ENCODE results near the gene ZNF488. TPM values are rescaled to one million over a fixed set of nuclear protein-coding genes. Genes with fewer than 3 reads are reported as not detected.

Gene ZNF488
- total RNA-seq, 4 donors from 2014 or later: 0.24 to 0.56 (median 0.40) TPM; not detected in 1

GRCh38 chr10:47318706-47319105, 65.4 kb downstream of the ZNF488 start:
- intact Hi-C loops (cut with DNase I): no loop called here
- no peaks in the 10 kb centered on the region for H3K27me3 ChIP-seq
- no peaks in the 10 kb centered on the region for H3K9me3 ChIP-seq
- H3K4me1 ChIP-seq: no peaks in the 10 kb centered on the region
- no peak for TF ChIP-seq POLR2A (IDR thresholded peaks at IDR 0.05)
- TF ChIP-seq CTCF (IDR thresholded peaks at IDR 0.05): no peak
- DNase-seq: no peak
- 87 to 90% methylated on average over 9 of the region's 9 CpGs for WGBS, 2 donors
- no peak overlapping the region for H3K4me3 ChIP-seq (replicated peaks in 1 of 3)
- H3K27ac ChIP-seq: no peak overlapping the region
- no peaks in the 10 kb centered on the region for H3K36me3 ChIP-seq

GRCh38 chr10:47317251-47317650, 66.8 kb downstream of the ZNF488 start:
- TF ChIP-seq POLR2A (IDR thresholded peaks at IDR 0.05) (no peak), CTCF (IDR thresholded peaks at IDR 0.05) (no peak)
- WGBS, 2 donors: 67 to 85% methylated on average over 4 of the region's 4 CpGs
- Histone ChIP-seq H3K27ac (no peak overlapping the region), H3K9me3 (no peaks in the 10 kb centered on the region), H3K27me3 (no peaks in the 10 kb centered on the region), H3K4me1 (no peaks in the 10 kb centered on the region), H3K36me3 (no peaks in the 10 kb centered on the region), H3K4me3 (replicated peaks in 1 of 3) (no peak overlapping the region)
- intact Hi-C loops (cut with DNase I): no loop called here
- no peak for DNase-seq

- no peak for TF ChIP-seq CTCF (IDR thresholded peaks at IDR 0.05)
- TF ChIP-seq POLR2A (IDR thresholded peaks at IDR 0.05): no peak
- H3K9me3 ChIP-seq: no peaks in the 10 kb centered on the region
- no peak for DNase-seq
- H3K27ac ChIP-seq: no peak overlapping the region
- H3K4me3 ChIP-seq (replicated peaks in 1 of 3): no peak overlapping the region
- H3K36me3 ChIP-seq: no peaks in the 10 kb centered on the region
- H3K27me3 ChIP-seq: no peaks in the 10 kb centered on the region
- intact Hi-C loops (cut with DNase I): no loop called here
- peaks cover 0 to 7% of the 10 kb centered on the region in 2 donors for H3K4me1 ChIP-seq
- 76 to 80% methylated on average over 5 of the region's 5 CpGs for WGBS, 2 donors
Measured at GRCh38 chr10:47316131-47316530, 68.0 kb downstream of the ZNF488 start.

Other genes starting within 250 kb of the ZNF488 start
- gene GDF10, start 84.1 kb downstream of the ZNF488 start, total RNA-seq: 1 to 10 TPM; 3.6 to 9.6 (median 7.3) TPM
- not detected for gene GDF2, start 61.8 kb downstream of the ZNF488 start, total RNA-seq
- not detected for gene RBP3, start 35.9 kb downstream of the ZNF488 start, total RNA-seq
- under 1 TPM in 1 of 4 donors, not detected in 3; 0.40 TPM for gene ANXA8, start 99.8 kb upstream of the ZNF488 start, total RNA-seq
- gene FAM25G, start 107.4 kb upstream of the ZNF488 start, total RNA-seq: not detected
- gene AGAP9, start 139.3 kb upstream of the ZNF488 start, total RNA-seq: 10 to 100 TPM in 2 of 4 donors, 1 to 10 TPM in 2; 2.8 to 17.6 (median 11.9) TPM